Measurements from ENCODE around the gene DNLZ. TPM values are rescaled to one million over a fixed set of nuclear protein-coding genes. Genes with fewer than 3 reads are reported as not detected.
"Not testable (repeated sequence)": the region's sequence is repeated elsewhere in the genome, so short reads cannot be mapped to it uniquely, and the experiment has no call there.

Gene DNLZ
- total RNA-seq, 1 experiment from 2014 or later, result 26.5 TPM

DNA sequence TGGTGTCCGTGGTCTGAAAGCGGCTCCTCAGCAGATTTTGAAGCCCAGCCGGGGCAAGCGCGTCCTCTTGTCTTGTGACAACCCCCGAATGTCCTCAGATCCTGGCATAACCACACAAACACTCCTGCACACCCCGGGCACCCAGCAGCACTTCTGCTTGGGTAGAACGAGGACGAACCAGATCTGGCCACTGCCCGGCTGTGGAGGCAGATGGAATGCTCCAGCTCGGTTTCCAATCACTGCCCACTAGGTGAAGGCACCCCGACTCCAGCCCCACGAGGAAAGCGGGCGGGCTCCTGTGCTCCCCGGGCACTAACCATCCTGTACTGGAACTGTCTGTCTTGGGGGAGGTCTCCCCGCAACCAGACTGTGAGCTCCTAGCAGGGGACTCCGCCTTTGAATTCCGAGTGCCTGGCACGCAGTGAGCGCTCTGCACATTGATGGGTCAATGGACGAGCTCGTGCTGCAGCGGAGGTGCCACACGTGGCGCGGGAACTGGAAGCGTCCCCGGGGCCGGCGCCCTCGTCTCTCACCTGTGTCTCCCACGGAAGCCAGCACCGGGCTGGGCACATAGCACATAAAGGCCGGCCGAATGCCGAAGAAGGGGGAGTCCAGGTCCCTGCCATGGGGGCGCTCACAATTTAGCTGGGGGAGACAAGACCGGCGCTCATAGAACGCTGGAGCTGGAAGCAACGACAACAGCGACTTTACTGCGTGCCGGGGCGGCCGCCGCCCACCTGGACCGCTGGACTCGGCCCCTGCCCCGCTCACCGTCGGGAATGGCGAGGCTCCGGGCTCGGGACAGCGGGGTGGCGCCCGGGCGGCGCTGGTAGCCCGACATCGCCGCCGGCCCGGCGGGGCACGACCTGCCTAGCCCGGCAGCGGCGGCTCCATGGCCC, 46.3 kb upstream of the DNLZ start:
- no peak for DNase-seq (ENCODE audit: low read depth, low spot score)
- CTCF ChIA-PET, result no interaction called here
- Histone ChIP-seq H3K27ac (ENCODE audit: low read length) (peak overlapping the region; percentile 89), H3K27me3 (ENCODE audit: control insufficient read depth, insufficient read depth, low read length) (no peaks in the 10 kb centered on the region), H3K4me3 (ENCODE audit: low read depth in 2 of 2, low read length in 2 of 2) (peak overlapping the region; percentile 65 to 93), H3K36me3 (ENCODE audit: control insufficient read depth, insufficient read depth, low read length) (peaks cover 11% of the 10 kb centered on the region), H3K9me3 (ENCODE audit: control insufficient read depth, insufficient read depth, low read depth, low read length) (no peaks in the 10 kb centered on the region), H3K4me1 (ENCODE audit: control insufficient read depth, insufficient read depth, low read length) (peaks cover 6% of the 10 kb centered on the region)
- TF ChIP-seq, protein P1, sequence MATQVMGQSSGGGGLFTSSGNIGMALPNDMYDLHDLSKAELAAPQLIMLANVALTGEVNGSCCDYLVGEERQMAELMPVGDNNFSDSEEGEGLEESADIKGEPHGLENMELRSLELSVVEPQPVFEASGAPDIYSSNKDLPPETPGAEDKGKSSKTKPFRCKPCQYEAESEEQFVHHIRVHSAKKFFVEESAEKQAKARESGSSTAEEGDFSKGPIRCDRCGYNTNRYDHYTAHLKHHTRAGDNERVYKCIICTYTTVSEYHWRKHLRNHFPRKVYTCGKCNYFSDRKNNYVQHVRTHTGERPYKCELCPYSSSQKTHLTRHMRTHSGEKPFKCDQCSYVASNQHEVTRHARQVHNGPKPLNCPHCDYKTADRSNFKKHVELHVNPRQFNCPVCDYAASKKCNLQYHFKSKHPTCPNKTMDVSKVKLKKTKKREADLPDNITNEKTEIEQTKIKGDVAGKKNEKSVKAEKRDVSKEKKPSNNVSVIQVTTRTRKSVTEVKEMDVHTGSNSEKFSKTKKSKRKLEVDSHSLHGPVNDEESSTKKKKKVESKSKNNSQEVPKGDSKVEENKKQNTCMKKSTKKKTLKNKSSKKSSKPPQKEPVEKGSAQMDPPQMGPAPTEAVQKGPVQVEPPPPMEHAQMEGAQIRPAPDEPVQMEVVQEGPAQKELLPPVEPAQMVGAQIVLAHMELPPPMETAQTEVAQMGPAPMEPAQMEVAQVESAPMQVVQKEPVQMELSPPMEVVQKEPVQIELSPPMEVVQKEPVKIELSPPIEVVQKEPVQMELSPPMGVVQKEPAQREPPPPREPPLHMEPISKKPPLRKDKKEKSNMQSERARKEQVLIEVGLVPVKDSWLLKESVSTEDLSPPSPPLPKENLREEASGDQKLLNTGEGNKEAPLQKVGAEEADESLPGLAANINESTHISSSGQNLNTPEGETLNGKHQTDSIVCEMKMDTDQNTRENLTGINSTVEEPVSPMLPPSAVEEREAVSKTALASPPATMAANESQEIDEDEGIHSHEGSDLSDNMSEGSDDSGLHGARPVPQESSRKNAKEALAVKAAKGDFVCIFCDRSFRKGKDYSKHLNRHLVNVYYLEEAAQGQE (IDR thresholded peaks at IDR 0.05; ENCODE audit: insufficient read depth in 1 of 2, low read depth in 2 of 2, low read length in 1 of 2), result no peak
- TF ChIP-seq SIN3A (IDR thresholded peaks at IDR 0.05; ENCODE audit: borderline replicate concordance, insufficient read depth, low read depth, low read length), result peak; percentile 44; the same call in 1 of the 2 replicates
- no TSS peak for BruUV-seq (replicated peaks)
- POLR2A ChIA-PET, result no interaction called here
- ATAC-seq, result peak; percentile 43
- intact Hi-C loops (cut with micrococcal nuclease; ENCODE audit: unreplicated experiment), result no loop called here
- in situ Hi-C loops (cut with HindIII; ENCODE audit: low pct_unique_long_range_greater_than_20kb, low sequenced_read_pairs), result no loop called here

DNA sequence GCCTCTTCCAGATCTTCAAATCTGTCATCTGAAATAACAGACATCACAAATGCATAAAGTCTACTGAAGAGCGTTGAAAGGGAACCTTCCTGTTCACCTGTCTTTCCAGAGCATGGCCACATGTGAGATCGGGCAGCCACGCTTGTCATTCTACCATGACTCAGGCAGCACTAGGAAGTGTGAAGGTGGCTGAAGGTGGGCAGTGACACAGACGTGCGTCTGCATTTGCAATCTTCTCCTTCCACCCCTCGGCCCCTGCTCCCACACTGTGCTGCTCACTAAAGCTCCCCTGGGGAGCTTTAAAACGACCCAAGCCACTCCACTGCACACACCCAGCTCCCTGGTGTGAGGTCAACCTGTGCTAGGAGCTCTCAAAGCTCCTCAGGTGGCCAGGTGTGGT, 44.4 kb upstream of the DNLZ start:
- no peak for ATAC-seq
- ChIA-PET CTCF (no interaction called here), POLR2A (no interaction called here)
- BruUV-seq (replicated peaks), result no TSS peak
- intact Hi-C loops (cut with micrococcal nuclease; ENCODE audit: unreplicated experiment) (no loop called here), in situ Hi-C loops (cut with HindIII; ENCODE audit: low pct_unique_long_range_greater_than_20kb, low sequenced_read_pairs) (no loop called here)
- Histone ChIP-seq H3K4me3 (ENCODE audit: low read depth in 2 of 2, low read length in 2 of 2) (no peak overlapping the region), H3K27me3 (ENCODE audit: control insufficient read depth, insufficient read depth, low read length) (no peaks in the 10 kb centered on the region), H3K4me1 (ENCODE audit: control insufficient read depth, insufficient read depth, low read length) (peaks cover 6% of the 10 kb centered on the region), H3K36me3 (ENCODE audit: control insufficient read depth, insufficient read depth, low read length) (peaks cover 13% of the 10 kb centered on the region), H3K27ac (ENCODE audit: low read length) (no peak overlapping the region), H3K9me3 (ENCODE audit: control insufficient read depth, insufficient read depth, low read depth, low read length) (no peaks in the 10 kb centered on the region)
- TF ChIP-seq, protein P2, sequence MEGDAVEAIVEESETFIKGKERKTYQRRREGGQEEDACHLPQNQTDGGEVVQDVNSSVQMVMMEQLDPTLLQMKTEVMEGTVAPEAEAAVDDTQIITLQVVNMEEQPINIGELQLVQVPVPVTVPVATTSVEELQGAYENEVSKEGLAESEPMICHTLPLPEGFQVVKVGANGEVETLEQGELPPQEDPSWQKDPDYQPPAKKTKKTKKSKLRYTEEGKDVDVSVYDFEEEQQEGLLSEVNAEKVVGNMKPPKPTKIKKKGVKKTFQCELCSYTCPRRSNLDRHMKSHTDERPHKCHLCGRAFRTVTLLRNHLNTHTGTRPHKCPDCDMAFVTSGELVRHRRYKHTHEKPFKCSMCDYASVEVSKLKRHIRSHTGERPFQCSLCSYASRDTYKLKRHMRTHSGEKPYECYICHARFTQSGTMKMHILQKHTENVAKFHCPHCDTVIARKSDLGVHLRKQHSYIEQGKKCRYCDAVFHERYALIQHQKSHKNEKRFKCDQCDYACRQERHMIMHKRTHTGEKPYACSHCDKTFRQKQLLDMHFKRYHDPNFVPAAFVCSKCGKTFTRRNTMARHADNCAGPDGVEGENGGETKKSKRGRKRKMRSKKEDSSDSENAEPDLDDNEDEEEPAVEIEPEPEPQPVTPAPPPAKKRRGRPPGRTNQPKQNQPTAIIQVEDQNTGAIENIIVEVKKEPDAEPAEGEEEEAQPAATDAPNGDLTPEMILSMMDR (IDR thresholded peaks at IDR 0.05), result no peak
- TF ChIP-seq, protein P1 (IDR thresholded peaks at IDR 0.05; ENCODE audit: insufficient read depth in 1 of 2, low read depth in 2 of 2, low read length in 1 of 2), result no peak
- TF ChIP-seq POLR2AphosphoS5 (IDR thresholded peaks at IDR 0.05; ENCODE audit: low read depth, low read length), result no peak
- TF ChIP-seq TCF7L2 (IDR thresholded peaks at IDR 0.05; ENCODE audit: low read depth, low read length), result no peak
- no peak for TF ChIP-seq SIN3A (IDR thresholded peaks at IDR 0.05; ENCODE audit: borderline replicate concordance, insufficient read depth, low read depth, low read length)
- no peak for DNase-seq (ENCODE audit: low read depth, low spot score)

DNA sequence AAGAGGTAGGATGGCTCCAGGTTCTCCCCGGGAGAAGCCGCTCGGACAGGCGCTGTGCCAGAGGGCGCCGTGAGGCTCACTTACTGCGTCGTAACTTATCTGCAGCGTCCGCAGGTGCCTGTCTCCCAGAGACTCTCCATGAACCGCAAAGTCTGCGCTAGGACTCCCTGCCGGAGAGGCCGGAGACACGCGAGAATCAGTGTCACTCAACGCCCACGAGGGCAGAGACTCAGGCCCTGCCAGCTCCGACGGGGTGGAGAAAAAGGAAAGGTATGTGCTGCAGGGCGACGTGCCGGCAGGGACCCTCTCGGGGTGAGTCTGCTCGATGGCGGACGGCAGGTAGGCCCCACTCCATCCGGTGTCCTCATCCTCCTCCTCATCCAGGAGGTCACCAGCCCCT, 43.5 kb upstream of the DNLZ start:
- intact Hi-C loops (cut with micrococcal nuclease; ENCODE audit: unreplicated experiment); H3K4me3 ChIP-seq (ENCODE audit: low read depth in 2 of 2, low read length in 2 of 2); BruUV-seq (replicated peaks); H3K9me3 ChIP-seq (ENCODE audit: control insufficient read depth, insufficient read depth, low read depth, low read length); H3K27ac ChIP-seq (ENCODE audit: low read length); POLR2A ChIA-PET; CTCF ChIA-PET; in situ Hi-C loops (cut with HindIII; ENCODE audit: low pct_unique_long_range_greater_than_20kb, low sequenced_read_pairs); ATAC-seq; H3K27me3 ChIP-seq (ENCODE audit: control insufficient read depth, insufficient read depth, low read length); DNase-seq (ENCODE audit: low read depth, low spot score); H3K4me1 ChIP-seq (ENCODE audit: control insufficient read depth, insufficient read depth, low read length): not testable (repeated sequence)
- H3K36me3 ChIP-seq (ENCODE audit: control insufficient read depth, insufficient read depth, low read length), result peaks cover 11% of the 10 kb centered on the region; the same call in 1 of the 2 replicates

DNA sequence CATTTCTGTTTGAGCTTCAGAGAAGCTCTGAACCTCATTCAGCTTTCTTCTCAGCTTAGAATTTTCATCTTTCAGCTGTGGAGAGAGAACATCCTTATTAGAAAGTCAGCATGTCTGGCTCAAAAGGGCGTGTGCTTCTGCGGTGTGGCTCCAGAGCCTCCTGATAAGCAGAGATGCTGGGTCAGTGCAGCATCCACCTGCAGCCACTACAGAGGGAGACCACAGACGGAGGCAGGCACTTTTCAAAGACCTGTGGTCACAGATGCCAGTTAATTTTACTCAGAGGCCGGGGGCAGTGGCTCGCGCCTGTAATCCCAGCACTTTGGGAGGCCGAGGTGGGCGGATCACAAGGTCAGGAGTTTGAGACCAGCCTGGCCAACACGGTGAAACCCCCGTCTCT, 42.4 kb upstream of the DNLZ start:
- intact Hi-C loops (cut with micrococcal nuclease; ENCODE audit: unreplicated experiment); H3K4me3 ChIP-seq (ENCODE audit: low read depth in 2 of 2, low read length in 2 of 2); H3K9me3 ChIP-seq (ENCODE audit: control insufficient read depth, insufficient read depth, low read depth, low read length); ATAC-seq; H3K4me1 ChIP-seq (ENCODE audit: control insufficient read depth, insufficient read depth, low read length); in situ Hi-C loops (cut with HindIII; ENCODE audit: low pct_unique_long_range_greater_than_20kb, low sequenced_read_pairs); H3K36me3 ChIP-seq (ENCODE audit: control insufficient read depth, insufficient read depth, low read length); BruUV-seq (replicated peaks); POLR2A ChIA-PET; DNase-seq (ENCODE audit: low read depth, low spot score); H3K27ac ChIP-seq (ENCODE audit: low read length); CTCF ChIA-PET; H3K27me3 ChIP-seq (ENCODE audit: control insufficient read depth, insufficient read depth, low read length): not testable (repeated sequence)
